Cerebellar nuclear complex (tissue), 1 donor: ENCODE measurements around the gene CD3D.

Experiments used
- DNase-seq, 2 experiments: peaks; one replicate each; lab custom pipeline; 2025; lab: John Stamatoyannopoulos, UW

Gene CD3D

DNA sequence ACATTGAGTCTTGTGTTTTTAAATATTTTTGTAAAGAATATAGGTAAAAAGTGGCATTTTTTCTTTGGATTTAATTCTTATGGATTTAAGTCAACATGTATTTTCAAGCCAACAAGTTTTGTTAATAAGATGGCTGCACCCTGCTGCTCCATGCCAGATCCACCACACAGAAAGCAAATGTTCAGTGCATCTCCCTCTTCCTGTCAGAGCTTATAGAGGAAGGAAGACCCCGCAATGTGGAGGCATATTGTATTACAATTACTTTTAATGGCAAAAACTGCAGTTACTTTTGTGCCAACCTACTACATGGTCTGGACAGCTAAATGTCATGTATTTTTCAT, 38.3 kb downstream of the CD3D start:
- DNase-seq = no peak

DNA sequence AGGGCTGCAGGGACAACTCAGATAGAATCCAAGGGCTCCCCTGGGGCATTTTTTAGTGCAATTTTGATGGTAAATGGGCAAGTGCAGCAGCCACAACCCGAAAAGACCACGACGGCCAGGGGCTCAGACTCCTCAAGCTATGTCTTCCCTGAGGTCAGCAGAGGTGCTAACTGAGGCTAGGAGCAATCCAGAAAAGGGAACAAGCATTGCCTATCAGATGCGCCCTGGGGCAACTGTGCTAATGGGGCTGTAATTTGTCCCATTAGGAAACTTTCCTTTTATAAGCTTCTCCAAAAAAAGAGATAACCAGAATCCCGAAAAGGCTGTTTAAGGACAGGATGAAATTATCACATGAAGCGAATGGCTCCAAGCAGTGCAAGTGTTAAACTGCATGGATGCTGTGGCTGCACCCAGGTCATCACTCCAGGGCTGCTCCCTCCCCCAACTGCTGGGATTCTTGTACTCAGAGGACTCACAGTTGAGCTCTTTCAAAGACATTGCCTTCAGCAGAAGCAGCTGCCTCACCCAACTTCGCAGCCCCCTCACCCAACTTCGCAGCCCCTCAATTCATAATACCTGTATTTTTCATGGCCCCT, 40.8 kb downstream of the CD3D start:
- no peak for DNase-seq

DNA sequence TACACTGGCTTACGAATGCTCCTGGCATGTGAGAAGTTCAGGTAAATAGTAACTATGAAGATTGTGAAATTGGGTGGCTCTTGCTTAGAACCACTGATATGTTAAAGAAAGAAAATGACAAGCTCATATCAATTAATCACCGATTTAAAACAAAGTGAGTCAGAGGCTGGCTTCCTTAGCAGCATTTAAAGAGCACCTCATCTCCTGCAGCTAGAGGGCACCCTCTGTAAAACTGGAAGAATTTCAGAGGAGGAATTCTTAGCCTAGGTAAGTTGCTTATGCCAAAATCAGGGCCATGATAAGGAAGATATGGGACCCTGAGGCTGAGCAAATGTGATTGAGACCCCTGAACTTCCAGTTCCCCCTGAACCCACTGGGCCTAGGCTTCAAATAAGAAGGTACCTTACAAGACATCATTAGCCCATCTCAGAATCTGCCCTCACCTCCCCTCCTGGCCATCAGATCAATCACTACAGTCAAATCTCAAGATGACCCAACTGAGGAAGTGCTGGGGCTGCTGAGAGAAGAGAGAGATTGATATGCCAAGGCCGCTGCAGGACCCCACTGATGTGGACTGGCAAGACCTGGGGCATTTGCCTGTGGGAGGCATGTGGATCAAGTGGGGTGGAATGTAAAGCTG, 46.6 kb downstream of the CD3D start:
- DNase-seq = no peak

DNA sequence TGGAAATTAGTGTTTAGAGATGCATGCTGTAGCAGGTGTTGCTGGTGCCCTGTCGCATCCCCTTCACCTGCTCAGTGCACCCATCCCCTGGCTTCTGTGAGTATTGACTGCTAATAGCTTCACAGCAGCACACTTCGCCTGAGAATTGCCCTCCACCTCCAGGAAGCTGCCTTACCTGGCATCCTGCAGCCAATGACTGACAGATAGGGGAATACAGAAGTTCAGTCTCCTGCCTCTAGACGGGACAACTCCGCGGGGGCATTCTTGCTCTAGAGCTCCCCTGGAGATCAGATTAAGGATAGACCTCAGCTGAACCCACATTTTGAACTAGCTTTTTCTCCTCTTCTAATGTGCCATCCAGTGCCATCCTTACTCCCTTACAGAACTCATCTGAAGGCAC, 47.3 kb downstream of the CD3D start:
- DNase-seq = no peak

DNA sequence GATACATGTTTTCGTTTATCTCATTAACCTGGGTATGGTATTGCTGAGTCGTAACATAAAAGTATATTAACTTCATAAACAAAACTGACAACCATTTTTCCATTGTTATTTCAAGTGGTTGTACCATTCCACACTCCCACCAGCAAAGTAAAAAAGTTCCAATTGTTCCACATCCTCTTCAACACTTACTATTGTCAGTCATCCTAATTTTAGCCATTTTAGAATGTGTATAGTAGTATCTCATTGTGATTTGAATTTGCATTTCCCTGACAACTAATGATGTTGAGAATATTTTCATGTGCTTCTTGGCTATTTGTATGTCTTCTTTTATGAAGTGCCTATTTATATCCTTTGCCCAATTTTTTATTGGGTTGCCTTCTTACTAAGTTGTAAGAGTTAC, 48.5 kb downstream of the CD3D start:
- DNase-seq = no peak

DNA sequence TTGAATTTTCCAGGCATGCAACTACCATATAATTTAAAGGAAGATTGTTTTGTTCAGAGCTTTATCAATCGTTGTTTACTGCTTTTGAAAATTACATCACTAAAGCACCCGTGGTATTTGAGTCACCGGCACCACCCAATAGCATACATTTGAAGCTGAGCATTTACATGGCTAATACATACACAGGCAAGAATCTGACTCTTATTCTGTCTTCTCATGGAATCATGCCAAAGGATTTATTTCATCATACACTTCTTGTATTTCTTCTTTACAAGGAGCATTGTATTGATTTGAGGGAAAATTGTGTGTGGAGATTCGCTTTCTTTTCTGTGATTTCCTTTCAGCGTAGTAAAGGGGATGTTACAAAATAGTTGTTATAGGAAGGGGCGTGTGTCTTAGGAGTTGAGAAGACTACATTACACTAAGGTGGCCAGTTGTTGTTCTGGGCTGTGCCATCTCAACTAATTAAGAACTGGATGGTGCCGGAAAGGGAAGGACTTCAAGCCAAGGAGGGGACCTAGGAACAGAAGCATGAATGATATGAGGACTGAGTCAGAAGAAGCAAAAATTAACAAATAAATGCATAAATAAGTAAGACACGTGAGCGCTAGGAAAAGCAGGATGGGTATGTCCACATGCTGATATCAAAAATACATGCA, 50.9 kb downstream of the CD3D start:
- no peak for DNase-seq

DNA sequence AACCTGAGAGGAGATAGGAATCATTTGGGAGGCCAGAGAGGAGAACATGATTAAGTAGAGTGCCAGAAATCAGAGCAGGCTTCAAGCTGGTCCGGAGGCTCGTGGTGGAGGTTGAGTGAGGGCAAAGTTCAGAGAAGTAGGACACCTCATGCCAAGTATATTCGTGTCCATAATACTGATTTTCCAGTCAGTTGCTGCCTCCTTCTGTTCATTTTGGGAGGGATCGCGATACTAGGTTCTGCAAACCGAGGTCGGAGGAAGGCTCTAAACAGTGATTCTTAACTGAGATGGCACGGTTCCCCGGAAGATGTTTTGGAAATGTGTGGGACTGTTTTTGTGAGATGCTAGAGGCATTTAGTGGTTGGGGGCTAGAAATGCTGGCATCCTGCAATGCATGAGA, 51.6 kb downstream of the CD3D start:
- no peak for DNase-seq

DNA sequence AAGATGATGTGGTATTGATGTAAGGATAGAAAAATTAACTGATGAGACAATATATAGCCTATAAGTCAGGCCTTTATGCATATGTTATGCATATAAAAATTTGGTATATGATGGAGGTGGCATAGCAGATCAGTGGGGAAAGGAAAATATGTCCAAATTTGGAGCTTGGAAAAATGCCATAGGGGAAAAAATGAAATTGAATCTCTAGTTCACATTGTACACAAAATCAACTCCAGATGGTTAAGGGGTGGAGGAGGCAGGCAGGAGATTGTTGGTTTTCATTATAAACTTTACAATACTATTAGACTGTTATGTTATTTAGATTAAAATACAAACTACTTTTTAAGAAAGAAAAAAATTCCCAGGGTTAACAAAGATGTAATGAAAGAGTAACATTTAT, 53.1 kb downstream of the CD3D start:
- DNase-seq = no peak
